WTC11 (cell line): ENCODE data around the gene KIRREL3.

Experiments
- ATF1 ChIP-seq: sonication (generic); formaldehyde crosslinking; IDR thresholded peaks from 2 replicates; pipeline ENCODE4 v1.8.1; 2023; ENCODE audit warnings: mild to moderate bottlenecking, moderate library complexity, missing genetic modification reagents
- CREB1 ChIP-seq: sonication (generic); formaldehyde crosslinking; IDR thresholded peaks from 2 replicates; pipeline ENCODE4 v1.8.0; 2023; ENCODE audit warnings: mild to moderate bottlenecking, missing genetic modification reagents
- CREM ChIP-seq: sonication (generic); formaldehyde crosslinking; IDR thresholded peaks from 2 replicates; pipeline ENCODE4 v1.8.1; 2022; ENCODE audit warnings: mild to moderate bottlenecking, missing genetic modification reagents, moderate library complexity
- CTCF ChIP-seq: fragments of 200-600 bp; IDR thresholded peaks from 2 replicates; pipeline ENCODE4 v1.8.0; 2022; ENCODE audit warnings: antibody characterized with exemption
- ESRRA ChIP-seq: sonication (generic); formaldehyde crosslinking; IDR thresholded peaks from 2 replicates; pipeline ENCODE4 v1.8.1; 2022; ENCODE audit warnings: mild to moderate bottlenecking, missing genetic modification reagents, borderline replicate concordance
- MAX ChIP-seq: sonication (generic); formaldehyde crosslinking; IDR thresholded peaks from 2 replicates; pipeline ENCODE4 v1.8.0; 2022; ENCODE audit warnings: mild to moderate bottlenecking, missing genetic modification reagents
- SOX15 ChIP-seq: fragments of 250-450 bp; sonication (Bioruptor Pico); IDR thresholded peaks from 2 replicates; pipeline ENCODE4 v1.9.0; 2021; ENCODE audit warnings: mild to moderate bottlenecking
- TEAD4 ChIP-seq: sonication (generic); formaldehyde crosslinking; IDR thresholded peaks from 2 replicates; pipeline ENCODE4 v1.8.0; 2022; ENCODE audit warnings: mild to moderate bottlenecking, missing genetic modification reagents
- ZNF263 ChIP-seq: sonication (generic); formaldehyde crosslinking; IDR thresholded peaks from 2 replicates; pipeline ENCODE4 v1.8.1; 2022; ENCODE audit warnings: low read depth, mild to moderate bottlenecking, moderate library complexity, missing genetic modification reagents

- no peak for TF ChIP-seq CTCF
- no peak for TF ChIP-seq ESRRA (CRISPR knock-in tag)
- no peak for TF ChIP-seq CREB1 (CRISPR knock-in tag)
- TF ChIP-seq SOX15: no peak
- no peak for TF ChIP-seq ZNF263
- TF ChIP-seq TEAD4 (CRISPR knock-in tag): no peak
- TF ChIP-seq MAX: no peak
- no peak for TF ChIP-seq CREM (CRISPR knock-in tag)
- no peak for TF ChIP-seq ATF1 (CRISPR knock-in tag)
Observed at GRCh38 chr11:126722006-126722736, 278.4 kb downstream of the KIRREL3 start.
